Dermis lymphatic vessel endothelial cell (primary cell): ENCODE data around the gene SMARCB1. TPM values are rescaled to one million over a fixed set of nuclear protein-coding genes. Genes with fewer than 3 reads are reported as not detected.

ENCODE experiments used
- total RNA-seq: library from RNA; depleted of rRNA; stranded (reverse); fragments of >200 nt; gene quantifications from 2 replicates; pipeline ENCODE4 v1.2.1, GENCODE V29; 2014

SMARCB1 gene
- 13.3 and 19.3 TPM in 2 replicates for total RNA-seq

DNA sequence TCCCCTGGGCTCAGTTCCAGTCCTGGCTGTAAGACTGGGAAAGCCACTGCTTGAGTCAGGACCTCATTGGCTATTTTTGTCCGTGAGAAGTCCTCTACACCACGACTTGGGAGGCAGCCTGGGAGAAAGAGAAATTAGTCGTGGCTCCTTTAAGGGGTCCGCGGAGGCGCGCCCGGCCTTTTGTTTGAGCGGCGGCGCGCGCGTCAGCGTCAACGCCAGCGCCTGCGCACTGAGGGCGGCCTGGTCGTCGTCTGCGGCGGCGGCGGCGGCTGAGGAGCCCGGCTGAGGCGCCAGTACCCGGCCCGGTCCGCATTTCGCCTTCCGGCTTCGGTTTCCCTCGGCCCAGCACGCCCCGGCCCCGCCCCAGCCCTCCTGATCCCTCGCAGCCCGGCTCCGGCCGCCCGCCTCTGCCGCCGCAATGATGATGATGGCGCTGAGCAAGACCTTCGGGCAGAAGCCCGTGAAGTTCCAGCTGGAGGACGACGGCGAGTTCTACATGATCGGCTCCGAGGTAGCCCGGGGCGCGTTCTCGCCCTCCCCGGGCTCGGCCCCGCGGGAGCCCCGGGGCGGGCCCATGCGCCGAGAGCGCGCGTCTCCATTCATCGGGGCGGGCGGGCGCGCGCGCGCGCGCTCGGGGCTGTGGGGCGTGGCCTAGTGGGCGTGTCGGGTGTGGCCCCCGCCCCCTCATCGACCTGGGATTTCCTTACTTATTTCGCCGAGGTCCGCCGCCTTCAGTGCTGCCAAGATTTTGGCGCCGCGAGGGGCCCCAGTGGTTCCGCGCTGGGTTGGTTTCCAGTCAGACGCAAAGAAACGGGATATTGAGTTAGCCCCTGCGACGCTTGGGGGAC is at the start of gene SMARCB1:
TSS of gene SMARCB1 (plus strand) at position 215 of the 848 bp plus-strand sequence. CDS start at position 419, 204 bp downstream.

GRCh38 chr22:23750714-23751440 is 35.9 kb upstream of the SMARCB1 start, which contains the start of gene ZNF70:
Gene ZNF70, minus strand, starts transcription at chr22:23751112. Its CDS starts 5,972 bp downstream, at chr22:23745140.

DNA sequence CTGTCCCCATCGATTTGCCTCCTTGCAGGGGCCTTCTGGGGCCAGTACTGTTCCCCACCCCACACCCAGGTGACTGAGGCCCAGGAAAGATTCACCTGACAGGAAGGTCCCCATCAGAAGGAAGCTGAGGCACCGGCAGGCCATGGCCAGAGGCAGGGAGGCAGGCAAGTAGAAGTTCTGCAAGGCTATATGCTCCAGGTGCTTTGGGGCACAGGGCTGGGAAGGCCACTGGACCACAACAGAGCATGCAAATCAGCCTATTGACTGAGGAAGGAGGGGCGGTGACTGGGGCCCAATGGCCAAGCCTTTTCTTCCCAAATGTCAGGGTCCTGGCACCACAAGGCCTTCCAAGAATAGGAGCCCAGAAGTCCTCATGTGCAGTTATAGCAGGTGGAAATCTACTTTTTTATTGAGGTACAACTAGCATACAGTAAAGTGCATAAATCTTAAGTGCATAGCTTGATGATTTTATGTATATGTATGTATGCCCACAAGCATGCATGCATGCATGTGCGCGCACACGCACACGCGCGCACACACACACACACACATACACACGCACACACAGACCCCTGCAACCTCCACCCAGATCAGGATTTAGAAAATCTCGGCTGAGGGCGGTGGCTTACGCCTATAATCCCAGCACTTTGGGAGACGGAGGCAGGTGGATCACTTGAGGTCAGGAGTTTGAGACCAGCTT is 32.4 kb upstream of the SMARCB1 start, which contains the start of gene VPREB3:
TSS of gene VPREB3 (minus strand) at position 206 of the 700 bp plus-strand sequence. CDS start at position 144, 62 bp downstream.

GRCh38 chr22:23762842-23763578 is 23.8 kb upstream of the SMARCB1 start, which contains the start of gene C22orf15:
Gene C22orf15, plus strand, starts transcription at chr22:23762990. Its CDS starts 317 bp downstream, at chr22:23763307.

GRCh38 chr22:23767673-23768548 is 18.9 kb upstream of the SMARCB1 start, which contains the start of gene CHCHD10:
Gene CHCHD10, minus strand, starts transcription at chr22:23767972. Its CDS starts 98 bp downstream, at chr22:23767874.

GRCh38 chr22:23772649-23773473 is 13.9 kb upstream of the SMARCB1 start, which contains the start of gene MMP11:
Gene MMP11, plus strand, starts transcription at chr22:23772849. Its CDS starts 22 bp downstream, at chr22:23772871.

GRCh38 chr22:23838681-23839468 is 52.1 kb downstream of the SMARCB1 start, which contains the start of gene DERL3:
Gene DERL3, minus strand, starts transcription at chr22:23839006. Its CDS starts 19 bp downstream, at chr22:23838987.

GRCh38 chr22:23857606-23858483 is 71.1 kb downstream of the SMARCB1 start, which contains the start of gene SLC2A11:
Gene SLC2A11, plus strand, starts transcription at chr22:23857875. Its CDS starts 125 bp downstream, at chr22:23858000.

Other genes starting within 250 kb of the SMARCB1 start
- not detected in 2 replicates for gene IGLL1, start 206.7 kb upstream of the SMARCB1 start, total RNA-seq
- gene DRICH1, start 154.6 kb upstream of the SMARCB1 start, total RNA-seq = 0.11 TPM in 1 of 2 replicates, not detected in the other
- not detected in 2 replicates for gene RGL4, start 96.0 kb upstream of the SMARCB1 start, total RNA-seq
- gene ZNF70, start 35.9 kb upstream of the SMARCB1 start, total RNA-seq = 1.3 and 2.1 TPM in 2 replicates
- 0.22 TPM in 1 of 2 replicates, not detected in the other for gene VPREB3, start 32.5 kb upstream of the SMARCB1 start, total RNA-seq
- 0.09 and 0.33 TPM in 2 replicates for gene C22orf15, start 24.0 kb upstream of the SMARCB1 start, total RNA-seq
- gene CHCHD10, start 19.0 kb upstream of the SMARCB1 start, total RNA-seq = 6.5 and 11.8 TPM in 2 replicates
- gene MMP11, start 14.1 kb upstream of the SMARCB1 start, total RNA-seq = 4.2 and 8.2 TPM in 2 replicates
- gene DERL3, start 52.0 kb downstream of the SMARCB1 start, total RNA-seq = 0.17 and 0.33 TPM in 2 replicates
- gene SLC2A11, start 70.9 kb downstream of the SMARCB1 start, total RNA-seq = 3.3 and 4.4 TPM in 2 replicates
- gene MIF, start 107.4 kb downstream of the SMARCB1 start, total RNA-seq = 163 and 279 TPM in 2 replicates
- 0.77 and 13.5 TPM in 2 replicates for gene GSTT2B, start 174.2 kb downstream of the SMARCB1 start, total RNA-seq
- gene DDTL, start 179.9 kb downstream of the SMARCB1 start, total RNA-seq = 0.86 and 4.7 TPM in 2 replicates
- gene DDT, start 187.5 kb downstream of the SMARCB1 start, total RNA-seq = 92.4 and 105 TPM in 2 replicates
- gene GSTT2, start 193.2 kb downstream of the SMARCB1 start, total RNA-seq = 0.98 TPM in 1 of 2 replicates, not detected in the other
- not detected in 2 replicates for gene GSTT4, start 218.5 kb downstream of the SMARCB1 start, total RNA-seq
- gene CABIN1, start 224.3 kb downstream of the SMARCB1 start, total RNA-seq = 20.3 and 21.7 TPM in 2 replicates